Measurements from ENCODE around the gene AKAP6.

The AKAP6 gene

GRCh38 chr14:32618991-32619390, 289.9 kb downstream of the AKAP6 start:
- DNase-seq (ENCODE audit: low spot score) = no peak
- no peak for FAIRE-seq

- FAIRE-seq (no peak), DNase-seq (ENCODE audit: low spot score) (no peak)
Observed at GRCh38 chr14:32620303-32620702, 291.2 kb downstream of the AKAP6 start.

- FAIRE-seq (no peak), DNase-seq (ENCODE audit: low spot score) (no peak)
Observed at GRCh38 chr14:32620724-32621123, 291.6 kb downstream of the AKAP6 start.

GRCh38 chr14:32621585-32621984, 292.5 kb downstream of the AKAP6 start:
- FAIRE-seq (no peak), DNase-seq (ENCODE audit: low spot score) (no peak)

GRCh38 chr14:32622742-32623141, 293.6 kb downstream of the AKAP6 start:
- DNase-seq (ENCODE audit: low spot score) = no peak
- FAIRE-seq = no peak

- FAIRE-seq = peak; percentile 4
- DNase-seq (ENCODE audit: low spot score) = no peak
Observed at GRCh38 chr14:32623300-32624093, 294.4 kb downstream of the AKAP6 start.

- FAIRE-seq (no peak), DNase-seq (ENCODE audit: low spot score) (no peak)
Observed at GRCh38 chr14:32625211-32625610, 296.1 kb downstream of the AKAP6 start.

GRCh38 chr14:32627545-32628298, 298.6 kb downstream of the AKAP6 start:
- FAIRE-seq = no peak

GRCh38 chr14:32629236-32629635, 300.1 kb downstream of the AKAP6 start:
- no peak for DNase-seq (ENCODE audit: low spot score)

More at GRCh38 chr14:32627545-32628298, 298.6 kb downstream of the AKAP6 start:
- DNase-seq (ENCODE audit: low spot score) = no peak

GRCh38 chr14:32630701-32631100, 301.6 kb downstream of the AKAP6 start:
- DNase-seq (ENCODE audit: low spot score) (no peak), FAIRE-seq (no peak)

More at GRCh38 chr14:32629236-32629635, 300.1 kb downstream of the AKAP6 start:
- FAIRE-seq = no peak

- DNase-seq (ENCODE audit: low spot score) = no peak
- no peak for FAIRE-seq
Observed at GRCh38 chr14:32633224-32633859, 304.2 kb downstream of the AKAP6 start.

GRCh38 chr14:32633930-32634329, 304.8 kb downstream of the AKAP6 start:
- no peak for DNase-seq (ENCODE audit: low spot score)
- FAIRE-seq = no peak

GRCh38 chr14:32635061-32635719, 306.1 kb downstream of the AKAP6 start:
- FAIRE-seq = peak; percentile 34

GRCh38 chr14:32637582-32637981, 308.5 kb downstream of the AKAP6 start:
- no peak for FAIRE-seq
- no peak for DNase-seq (ENCODE audit: low spot score)

More at GRCh38 chr14:32635061-32635719, 306.1 kb downstream of the AKAP6 start:
- no peak for DNase-seq (ENCODE audit: low spot score)

GRCh38 chr14:32639208-32639607, 310.1 kb downstream of the AKAP6 start:
- FAIRE-seq (no peak), DNase-seq (ENCODE audit: low spot score) (no peak)

GRCh38 chr14:32645551-32645950, 316.5 kb downstream of the AKAP6 start:
- FAIRE-seq (no peak), DNase-seq (ENCODE audit: low spot score) (no peak)

- no peak for FAIRE-seq
- no peak for DNase-seq (ENCODE audit: low spot score)
Observed at GRCh38 chr14:32648434-32648833, 319.3 kb downstream of the AKAP6 start.

GRCh38 chr14:32650030-32650429, 320.9 kb downstream of the AKAP6 start:
- no peak for FAIRE-seq
- DNase-seq (ENCODE audit: low spot score) = no peak

GRCh38 chr14:32650665-32651064, 321.6 kb downstream of the AKAP6 start:
- no peak for FAIRE-seq
- DNase-seq (ENCODE audit: low spot score) = no peak

GRCh38 chr14:32654106-32654505, 325.0 kb downstream of the AKAP6 start:
- FAIRE-seq = no peak

GRCh38 chr14:32656601-32657000, 327.5 kb downstream of the AKAP6 start:
- no peak for DNase-seq (ENCODE audit: low spot score)
- no peak for FAIRE-seq

More at GRCh38 chr14:32654106-32654505, 325.0 kb downstream of the AKAP6 start:
- no peak for DNase-seq (ENCODE audit: low spot score)

Data from RCC 7860 (cell line).